Neuron (in vitro differentiated cells): ENCODE measurements around the gene TTL.
"Not testable (repeated sequence)": the region's sequence is repeated elsewhere in the genome, so short reads cannot be mapped to it uniquely, and the experiment has no call there.

Experiments
- H2AFZ ChIP-seq: one replicate; pipeline ENCODE4 v1.6.1; 2013; ENCODE audit warnings: low read depth, mild to moderate bottlenecking, inconsistent platforms, low read length, moderate library complexity
- H3K27me3 ChIP-seq: one replicate; pipeline ENCODE4 v1.6.1; 2013; ENCODE audit warnings: low read length; ENCODE audit not compliant: insufficient read depth
- H3K36me3 ChIP-seq: one replicate; pipeline ENCODE4 v1.6.1; 2013; ENCODE audit warnings: low read length; ENCODE audit not compliant: insufficient read depth
- H3K4me1 ChIP-seq: one replicate; pipeline ENCODE4 v1.6.1; 2013; ENCODE audit warnings: low read length; ENCODE audit not compliant: insufficient read depth
- H3K4me3 ChIP-seq: 2 replicates; pipeline ENCODE4 v1.5.1; 2013; ENCODE audit warnings: mild to moderate bottlenecking, low read length, moderate library complexity
- H3K9me3 ChIP-seq: one replicate; pipeline ENCODE4 v1.6.1; 2013; ENCODE audit warnings: low read length

The TTL gene

DNA sequence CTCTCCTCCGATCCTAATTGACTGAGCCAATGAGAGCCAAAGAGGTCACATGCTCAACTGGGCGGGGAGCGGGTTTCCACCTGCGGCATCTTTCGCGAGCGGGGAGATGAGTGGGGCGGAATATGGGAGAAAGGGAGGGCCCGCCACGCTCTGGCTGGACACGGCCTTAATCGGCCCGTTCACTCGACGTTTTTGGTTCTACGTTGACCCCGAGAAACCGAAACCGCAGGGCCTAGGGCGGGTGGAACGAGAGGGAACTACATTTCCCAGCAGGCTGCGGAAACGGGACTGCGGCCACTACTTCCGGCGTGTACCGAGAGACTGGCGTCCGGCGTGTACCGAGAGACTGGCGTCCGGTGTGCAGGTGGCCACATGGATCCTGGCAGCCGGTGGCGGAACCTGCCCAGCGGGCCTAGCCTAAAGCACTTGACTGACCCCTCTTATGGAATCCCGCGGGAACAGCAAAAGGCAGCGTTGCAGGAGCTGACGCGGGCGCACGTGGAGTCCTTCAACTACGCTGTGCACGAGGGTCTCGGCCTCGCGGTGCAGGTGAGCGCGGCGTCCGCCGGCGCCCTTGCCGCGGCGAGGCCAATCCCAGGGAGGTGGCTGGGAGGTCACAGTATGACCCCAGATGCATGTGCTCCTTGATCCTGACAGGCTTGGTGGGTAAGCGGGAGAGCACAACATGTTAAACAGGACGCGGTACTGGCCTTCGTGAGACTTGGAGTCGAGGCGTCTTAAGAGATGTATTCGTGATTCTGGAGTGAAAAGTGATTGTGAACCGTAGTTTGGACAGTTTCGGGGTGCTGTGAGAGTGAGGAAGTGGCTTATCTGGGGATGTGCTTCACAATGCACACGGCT, 60.4 kb downstream of the TTL start, which contains the start of gene POLR1B:
TSS of gene POLR1B (plus strand) at position 343 of the 861 bp plus-strand sequence. CDS start at position 373, 30 bp downstream.
- Histone ChIP-seq H3K27me3 (no peaks in the 10 kb centered on the region), H3K4me3 (peak within 1 kb of the TSS; percentile 60), H3K4me1 (peaks cover 8% of the 10 kb centered on the region), H3K9me3 (no peaks in the 10 kb centered on the region), H3K36me3 (peaks cover 6% of the 10 kb centered on the region), H2AFZ (peak within 1 kb of the TSS; percentile 78)

DNA sequence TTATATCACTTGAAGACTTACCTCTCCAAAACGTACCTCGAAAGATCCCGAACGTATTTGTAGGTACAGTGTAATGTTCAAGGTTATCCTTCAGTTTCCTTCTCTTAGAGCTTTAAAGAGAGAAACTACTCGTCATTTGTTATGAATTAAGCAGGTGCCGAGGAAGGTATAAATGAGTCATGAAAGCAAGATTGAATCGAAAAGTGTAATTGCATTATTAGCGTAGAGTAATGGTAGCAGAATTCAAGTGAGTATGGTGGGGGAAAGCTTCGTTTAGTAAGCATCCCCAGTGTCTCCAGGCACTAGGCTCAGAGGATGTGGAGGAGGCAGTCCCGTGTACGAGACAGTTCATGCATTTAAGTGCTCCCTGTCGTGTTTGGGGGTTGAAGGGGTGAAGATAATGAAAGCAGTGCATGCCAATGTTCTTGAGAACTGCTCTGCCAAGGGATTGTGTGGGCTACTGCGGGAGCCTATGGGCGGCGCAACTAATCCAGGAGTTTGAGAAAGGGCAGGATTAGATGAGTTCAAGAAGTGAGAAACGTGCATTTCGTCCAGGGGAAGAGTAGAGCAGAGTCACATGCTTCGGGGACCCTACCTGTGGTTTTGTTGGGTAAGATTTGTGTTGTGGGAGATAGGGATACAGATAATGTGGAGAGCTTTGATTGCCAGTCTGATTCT, 61.2 kb downstream of the TTL start:
- H3K9me3 ChIP-seq = no peaks in the 10 kb centered on the region
- H3K36me3 ChIP-seq = peaks cover 14% of the 10 kb centered on the region
- H3K4me3 ChIP-seq = peak overlapping the region; percentile 60
- no peaks in the 10 kb centered on the region for H3K27me3 ChIP-seq
- H2AFZ ChIP-seq = peak overlapping the region; percentile 78
- peaks cover 8% of the 10 kb centered on the region for H3K4me1 ChIP-seq

- H3K36me3 ChIP-seq = peaks cover 53% of the 10 kb centered on the region
- peaks cover 8% of the 10 kb centered on the region for H3K4me1 ChIP-seq
- H3K27me3 ChIP-seq = no peaks in the 10 kb centered on the region
- H3K9me3 ChIP-seq = no peaks in the 10 kb centered on the region
- no peak overlapping the region for H3K4me3 ChIP-seq
- no peak overlapping the region for H2AFZ ChIP-seq
These were observed 65.4 kb downstream of the TTL start for GRCh38 chr2:112547333-112547732.

DNA sequence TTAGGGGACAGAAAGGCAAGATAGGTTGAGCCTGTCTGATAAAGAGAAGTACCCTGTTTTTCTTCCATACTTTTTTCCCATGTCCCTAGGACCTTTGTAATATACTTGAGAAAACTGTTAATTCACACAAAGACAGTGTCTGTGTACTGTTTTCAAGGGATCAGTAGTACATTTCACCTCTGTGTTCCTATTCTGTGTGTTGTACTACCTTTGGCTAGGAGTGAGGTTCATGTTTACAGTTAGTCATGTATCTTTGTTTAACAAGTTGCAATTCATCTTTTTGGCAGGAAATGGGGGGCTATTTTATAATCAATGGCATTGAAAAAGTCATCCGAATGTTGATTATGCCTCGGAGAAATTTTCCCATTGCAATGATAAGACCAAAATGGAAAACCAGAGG, 67.0 kb downstream of the TTL start:
- Histone ChIP-seq H3K4me3 (no peak overlapping the region), H3K9me3 (no peaks in the 10 kb centered on the region), H3K27me3 (no peaks in the 10 kb centered on the region), H3K36me3 (peaks cover 65% of the 10 kb centered on the region), H3K4me1 (no peaks in the 10 kb centered on the region), H2AFZ (no peak overlapping the region)

GRCh38 chr2:112566104-112566503, 84.1 kb downstream of the TTL start:
- Histone ChIP-seq H3K9me3 (peaks cover 4% of the 10 kb centered on the region), H3K4me3 (no peak overlapping the region), H3K4me1 (no peaks in the 10 kb centered on the region), H3K36me3 (peaks cover 72% of the 10 kb centered on the region), H3K27me3 (no peaks in the 10 kb centered on the region), H2AFZ (no peak overlapping the region)

DNA sequence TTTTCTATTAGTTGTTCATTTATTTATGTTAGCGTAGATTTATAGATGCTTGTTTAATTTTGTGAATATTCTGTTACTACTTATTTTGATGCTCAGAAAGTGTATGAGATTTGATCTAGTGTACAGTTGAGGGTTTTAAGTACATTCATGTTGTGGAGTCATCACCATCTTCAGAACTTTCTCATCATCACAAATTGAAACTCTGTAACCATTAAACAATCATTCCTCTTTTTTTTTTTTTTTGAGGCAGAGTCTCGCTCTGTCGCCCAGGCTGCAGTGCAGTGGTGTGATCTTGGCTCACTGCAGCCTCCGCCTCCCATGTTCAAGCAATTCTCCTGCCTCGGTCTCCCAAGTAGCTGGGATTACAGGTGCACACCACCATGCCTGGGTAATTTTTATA, 84.6 kb downstream of the TTL start:
- H3K4me3 ChIP-seq, H3K9me3 ChIP-seq, H2AFZ ChIP-seq, H3K27me3 ChIP-seq, H3K4me1 ChIP-seq: not testable (repeated sequence)
- H3K36me3 ChIP-seq = peaks cover 73% of the 10 kb centered on the region

- H3K36me3 ChIP-seq = peaks cover 86% of the 10 kb centered on the region
- H3K27me3 ChIP-seq = no peaks in the 10 kb centered on the region
- no peaks in the 10 kb centered on the region for H3K4me1 ChIP-seq
- H3K4me3 ChIP-seq = no peak overlapping the region
- peaks cover 4% of the 10 kb centered on the region for H3K9me3 ChIP-seq
- H2AFZ ChIP-seq = no peak overlapping the region
These were observed 90.0 kb downstream of the TTL start for GRCh38 chr2:112572005-112572404.

- Histone ChIP-seq H2AFZ (no peak overlapping the region), H3K4me3 (no peak overlapping the region), H3K4me1 (no peaks in the 10 kb centered on the region), H3K27me3 (no peaks in the 10 kb centered on the region), H3K36me3 (peaks cover 37% of the 10 kb centered on the region), H3K9me3 (no peaks in the 10 kb centered on the region)
These were observed 95.8 kb downstream of the TTL start for GRCh38 chr2:112577756-112578155.

GRCh38 chr2:112579241-112579640, 97.3 kb downstream of the TTL start:
- H3K27me3 ChIP-seq = no peaks in the 10 kb centered on the region
- peaks cover 8% of the 10 kb centered on the region for H3K4me1 ChIP-seq
- H3K36me3 ChIP-seq = peaks cover 27% of the 10 kb centered on the region
- no peak overlapping the region for H2AFZ ChIP-seq
- no peak overlapping the region for H3K4me3 ChIP-seq
- H3K9me3 ChIP-seq = no peaks in the 10 kb centered on the region

DNA sequence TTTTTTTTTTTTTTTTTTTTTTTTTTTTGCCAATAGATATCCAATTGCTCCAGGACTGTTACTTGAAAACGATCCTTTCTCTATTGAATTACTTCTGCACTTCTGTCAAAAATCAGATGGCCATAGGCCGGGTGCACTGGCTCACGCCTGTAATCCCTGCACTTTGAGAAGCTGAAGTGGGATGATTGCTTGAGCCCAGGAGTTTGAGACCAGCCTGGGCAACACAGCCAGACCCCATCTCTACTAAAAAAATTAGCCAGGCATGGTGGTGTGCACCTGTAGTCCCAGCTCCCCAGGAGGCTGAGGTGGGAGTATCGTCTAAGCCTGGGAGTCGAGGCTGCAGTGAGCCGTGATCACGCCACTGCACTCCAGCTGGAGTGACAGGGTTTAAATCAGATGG, 98.1 kb downstream of the TTL start:
- Histone ChIP-seq H2AFZ (no peak overlapping the region), H3K4me1 (peaks cover 11% of the 10 kb centered on the region)

GRCh38 chr2:112582314-112582746, 100.4 kb downstream of the TTL start:
- Histone ChIP-seq H3K27me3 (no peaks in the 10 kb centered on the region), H3K4me1 (peaks cover 17% of the 10 kb centered on the region), H3K36me3 (peaks cover 8% of the 10 kb centered on the region), H2AFZ (no peak overlapping the region), H3K9me3 (no peaks in the 10 kb centered on the region), H3K4me3 (no peak overlapping the region)

More for the DNA sequence above, 98.1 kb downstream of the TTL start:
- H3K4me3 ChIP-seq = no peak overlapping the region
- H3K36me3 ChIP-seq = peaks cover 19% of the 10 kb centered on the region
- H3K27me3 ChIP-seq = no peaks in the 10 kb centered on the region
- no peaks in the 10 kb centered on the region for H3K9me3 ChIP-seq

DNA sequence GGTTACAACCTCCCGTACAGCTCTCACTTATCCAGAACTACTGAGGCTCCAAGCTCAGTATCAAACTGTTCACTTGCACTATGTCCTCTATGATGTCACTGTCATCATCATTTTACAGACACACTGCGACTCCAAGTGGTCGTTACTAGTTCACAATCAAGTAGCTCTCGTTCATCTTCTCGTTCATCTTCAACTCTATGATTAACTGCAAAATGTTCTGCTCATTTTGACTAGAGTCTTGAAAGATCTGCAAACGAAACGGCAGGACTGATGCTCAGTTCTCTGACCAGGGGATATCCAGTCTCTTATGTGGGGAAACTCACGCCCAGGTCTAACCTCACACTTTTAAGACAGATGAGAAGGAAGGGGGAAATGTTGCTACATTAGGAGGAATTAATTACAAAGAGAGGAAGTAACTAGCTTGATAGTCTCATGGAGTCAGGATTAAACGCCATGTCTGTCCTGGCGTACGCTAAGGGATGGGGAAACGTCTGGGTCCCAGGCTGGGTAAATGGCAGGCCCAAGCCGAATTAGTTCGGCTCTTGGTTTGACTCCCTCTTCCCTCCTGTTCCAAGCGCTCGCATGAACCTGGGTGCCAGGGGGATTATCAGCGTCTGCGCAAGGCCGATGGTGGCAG, 101.7 kb downstream of the TTL start:
- Histone ChIP-seq H3K36me3 (peaks cover 18% of the 10 kb centered on the region), H3K9me3 (no peaks in the 10 kb centered on the region), H3K4me1 (peaks cover 17% of the 10 kb centered on the region), H2AFZ (peak overlapping the region; percentile 69), H3K27me3 (no peaks in the 10 kb centered on the region), H3K4me3 (peak overlapping the region; percentile 83)
